A673 (cell line): ENCODE results near the gene TSSK2.

Source experiments
- CTCF ChIP-seq: fragments of 300-800, 200-600 bp; sonication (generic); conservative IDR thresholded peaks from 2 replicates; pipeline ENCODE4 v1.5.1; 2017; ENCODE audit warnings: low read depth, mild to moderate bottlenecking, antibody characterized with exemption, low read length, moderate library complexity, mixed read lengths
- EZH2 ChIP-seq: fragments of 200-600 bp; sonication (generic); IDR thresholded peaks from 2 replicates; pipeline ENCODE4 v1.6.1; 2017; ENCODE audit warnings: borderline replicate concordance, low read depth, mild to moderate bottlenecking, mixed read lengths, antibody characterized with exemption, low read length; ENCODE audit not compliant: poor library complexity, severe bottlenecking

GRCh38 chr22:19138217-19139000 is 7.3 kb downstream of the TSSK2 start:
- no peak for TF ChIP-seq CTCF
- TF ChIP-seq EZH2, result no peak
